Middle frontal gyrus (tissue), 1 donor: ENCODE measurements around the gene CTDSP2.
"Not testable (repeated sequence)": the region's sequence is repeated elsewhere in the genome, so short reads cannot be mapped to it uniquely, and the experiment has no call there.

Experiments used
- DNase-seq: peaks from one replicate; pipeline ENCODE4 v3.0.0-alpha.2; 2015; ENCODE audit warnings: low spot score; ENCODE audit errors: extremely low spot score

Gene CTDSP2

GRCh38 chr12:57852620-57853500, 6.3 kb upstream of the CTDSP2 start:
- no peak for DNase-seq

- no peak for DNase-seq
These were observed 5.7 kb upstream of the CTDSP2 start for GRCh38 chr12:57852200-57852599.

- DNase-seq, result no peak
These were observed 5.0 kb upstream of the CTDSP2 start for GRCh38 chr12:57851552-57851951.

GRCh38 chr12:57850854-57851430, 4.4 kb upstream of the CTDSP2 start:
- DNase-seq, result no peak

- not testable (repeated sequence) for DNase-seq
These were observed 2.9 kb upstream of the CTDSP2 start for GRCh38 chr12:57849447-57849846.

DNA sequence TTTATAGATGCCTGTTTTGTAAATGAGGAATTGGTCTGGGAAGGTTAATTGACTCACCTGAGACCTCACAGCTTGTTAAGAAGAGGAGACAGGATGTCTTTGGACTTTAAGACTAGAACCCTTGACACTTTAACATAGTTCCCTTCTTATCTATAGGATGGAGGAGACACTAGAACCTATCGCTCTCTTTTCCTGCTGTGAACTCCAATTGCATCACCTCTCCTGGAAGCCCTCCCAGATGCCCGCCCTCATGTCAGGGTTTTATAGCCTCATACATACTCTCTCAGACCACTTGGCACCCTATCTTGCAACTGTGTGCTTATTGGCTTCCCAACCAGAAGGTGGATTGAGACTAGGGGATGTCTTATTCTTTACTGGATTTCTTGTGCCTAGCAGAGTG, 2.5 kb upstream of the CTDSP2 start:
- no peak for DNase-seq

DNA sequence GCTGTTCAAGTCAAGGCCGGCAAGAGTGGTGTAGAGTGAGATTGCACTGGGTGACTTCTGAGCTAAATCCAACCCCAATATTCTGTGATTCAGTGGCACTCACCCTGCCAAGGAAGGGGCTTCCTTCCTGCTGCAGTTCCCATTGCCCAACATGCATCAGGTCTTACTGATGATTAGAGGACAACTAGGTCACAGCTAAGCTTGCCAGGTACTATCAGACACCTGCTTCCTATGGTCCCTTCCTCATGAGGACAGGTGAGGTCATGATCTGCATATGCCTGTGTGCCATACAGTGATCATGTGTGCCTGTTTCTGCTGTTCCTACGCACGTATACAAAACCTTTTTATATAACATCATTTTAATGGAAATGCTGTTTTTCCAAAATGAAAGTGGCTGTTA, 1.7 kb upstream of the CTDSP2 start:
- DNase-seq, result no peak

- no peak for DNase-seq
These were observed 298 bp downstream of the CTDSP2 start for GRCh38 chr12:57846285-57846576.

GRCh38 chr12:57845478-57846284, 848 bp downstream of the CTDSP2 start:
- no peak for DNase-seq

DNA sequence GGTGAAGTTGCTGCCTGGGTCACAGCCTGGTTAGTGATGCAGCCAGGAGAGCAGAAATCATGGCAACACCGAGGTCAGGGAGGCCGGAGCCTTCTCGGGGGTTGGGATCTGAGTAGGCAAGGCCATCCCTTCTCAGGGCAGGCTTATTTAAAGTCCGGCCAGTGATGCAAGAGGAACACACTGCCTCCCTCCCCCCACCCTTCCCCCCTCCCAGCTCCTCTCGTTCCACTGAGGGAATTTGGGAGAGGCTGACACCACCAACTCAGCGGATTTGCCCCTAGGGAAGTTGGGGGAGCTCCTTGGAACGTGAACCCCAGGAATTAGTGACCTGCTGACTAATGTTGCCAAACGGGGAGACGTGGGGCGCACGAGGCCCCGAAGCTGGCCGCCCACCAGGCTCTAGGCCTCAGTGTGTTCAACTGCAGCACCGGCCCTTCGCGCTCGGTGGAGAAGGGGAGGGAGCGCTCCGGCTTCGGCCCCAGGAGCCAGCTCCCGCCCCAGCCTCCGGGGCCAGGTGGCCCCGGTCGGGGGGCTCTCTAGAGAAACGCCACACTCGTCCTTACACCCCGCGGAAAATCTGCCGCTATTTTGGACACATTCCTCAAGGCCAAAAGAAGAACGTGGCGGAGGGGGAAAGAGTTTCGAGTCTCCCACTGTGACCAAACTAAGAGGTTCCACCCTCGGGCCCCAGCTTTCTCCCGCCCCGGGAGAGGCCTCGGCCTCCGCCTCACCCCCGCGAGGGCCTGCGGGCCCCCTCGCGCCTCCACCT, 1.6 kb downstream of the CTDSP2 start:
- DNase-seq, result no peak

- DNase-seq, result no peak
These were observed 3.9 kb downstream of the CTDSP2 start for GRCh38 chr12:57842342-57843294.

GRCh38 chr12:57841445-57841844, 5.1 kb downstream of the CTDSP2 start:
- no peak for DNase-seq

DNA sequence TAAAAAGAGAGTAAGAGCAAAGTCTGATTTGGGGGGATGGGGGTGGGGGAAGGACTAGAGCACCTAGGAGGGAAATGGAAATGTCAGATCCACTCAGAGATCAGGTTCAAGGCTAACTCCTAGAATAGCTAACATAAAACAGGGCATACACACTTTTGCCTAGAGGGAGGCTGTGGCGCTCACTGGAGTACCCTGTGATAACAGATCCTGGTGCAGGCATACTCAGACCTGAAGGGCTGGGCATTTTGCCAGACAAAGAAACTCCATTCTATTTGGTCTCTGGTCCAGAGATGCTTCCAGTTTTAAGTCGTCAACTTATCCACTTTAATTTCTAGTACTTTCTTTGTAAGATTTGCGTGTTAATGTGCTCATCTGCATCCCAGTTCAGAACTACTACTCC, 5.8 kb downstream of the CTDSP2 start:
- DNase-seq, result no peak

GRCh38 chr12:57839996-57840395, 6.5 kb downstream of the CTDSP2 start:
- no peak for DNase-seq

GRCh38 chr12:57838594-57839302, 7.8 kb downstream of the CTDSP2 start:
- no peak for DNase-seq

GRCh38 chr12:57837864-57838562, 8.5 kb downstream of the CTDSP2 start:
- no peak for DNase-seq

DNA sequence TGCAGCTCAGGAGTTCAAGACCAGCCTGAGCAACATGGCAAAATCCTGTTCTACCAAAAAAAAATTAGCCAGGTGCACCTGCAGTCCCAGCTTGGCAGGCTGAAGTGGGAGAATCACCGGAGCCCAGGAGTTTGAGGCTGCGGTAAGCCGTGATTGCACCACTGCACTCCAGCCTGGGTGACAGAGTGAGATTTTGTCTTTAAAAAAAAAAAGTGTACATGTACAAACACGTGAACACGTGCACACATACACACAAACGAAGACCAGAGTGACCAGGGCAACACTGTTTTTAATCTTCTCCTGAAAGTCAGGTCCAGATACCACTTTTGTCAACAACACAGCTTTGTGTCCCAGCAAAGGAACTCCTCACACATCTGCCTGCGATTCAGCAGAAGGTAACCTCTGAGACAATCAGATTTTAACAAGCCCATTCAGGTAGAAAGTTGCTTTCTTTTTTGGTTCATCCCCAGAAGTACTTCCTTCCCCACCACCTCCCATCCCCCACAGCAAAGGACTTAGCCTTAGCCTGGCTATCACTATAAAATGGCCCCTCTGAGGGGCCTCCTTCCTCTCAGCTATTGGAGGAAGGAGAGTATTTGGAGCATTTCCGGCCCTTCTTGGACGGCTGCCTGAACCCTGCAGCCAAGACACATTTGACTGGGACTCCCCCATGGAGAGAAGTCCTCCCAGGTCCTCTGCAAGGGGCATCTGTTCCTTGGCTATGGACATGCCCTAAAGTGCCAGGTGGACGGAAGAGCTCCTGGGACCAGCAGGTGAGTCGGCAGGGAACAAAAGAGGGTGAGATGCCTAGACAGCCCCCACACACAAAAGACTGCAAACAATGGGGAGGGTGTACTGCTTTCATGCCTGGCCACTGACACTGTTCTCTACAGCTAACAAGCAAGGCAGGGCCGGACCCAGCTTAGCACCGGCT, 9.8 kb downstream of the CTDSP2 start:
- no peak for DNase-seq
